AG09319 (cell line): ENCODE results near the gene ATXN1.
"Not testable (repeated sequence)": the region's sequence is repeated elsewhere in the genome, so short reads cannot be mapped to it uniquely, and the experiment has no call there.

Source experiments
- DNase-seq: peaks from one replicate; pipeline ENCODE4 v3.0.0-alpha.2; 2010; ENCODE audit warnings: low read depth; ENCODE audit errors: extremely low read depth
- TF ChIP-seq, protein P1 (sequence below): IDR thresholded peaks from 2 replicates; pipeline ENCODE4 v1.5.1; 2011; ENCODE audit warnings: low read depth, mild to moderate bottlenecking, inconsistent platforms, low read length, moderate library complexity

The ATXN1 gene

GRCh38 chr6:16546861-16547260 is 214.4 kb downstream of the ATXN1 start:
- peak; percentile 24 for DNase-seq

GRCh38 chr6:16545382-16545781 is 215.9 kb downstream of the ATXN1 start:
- DNase-seq, result no peak
- TF ChIP-seq, protein P1, sequence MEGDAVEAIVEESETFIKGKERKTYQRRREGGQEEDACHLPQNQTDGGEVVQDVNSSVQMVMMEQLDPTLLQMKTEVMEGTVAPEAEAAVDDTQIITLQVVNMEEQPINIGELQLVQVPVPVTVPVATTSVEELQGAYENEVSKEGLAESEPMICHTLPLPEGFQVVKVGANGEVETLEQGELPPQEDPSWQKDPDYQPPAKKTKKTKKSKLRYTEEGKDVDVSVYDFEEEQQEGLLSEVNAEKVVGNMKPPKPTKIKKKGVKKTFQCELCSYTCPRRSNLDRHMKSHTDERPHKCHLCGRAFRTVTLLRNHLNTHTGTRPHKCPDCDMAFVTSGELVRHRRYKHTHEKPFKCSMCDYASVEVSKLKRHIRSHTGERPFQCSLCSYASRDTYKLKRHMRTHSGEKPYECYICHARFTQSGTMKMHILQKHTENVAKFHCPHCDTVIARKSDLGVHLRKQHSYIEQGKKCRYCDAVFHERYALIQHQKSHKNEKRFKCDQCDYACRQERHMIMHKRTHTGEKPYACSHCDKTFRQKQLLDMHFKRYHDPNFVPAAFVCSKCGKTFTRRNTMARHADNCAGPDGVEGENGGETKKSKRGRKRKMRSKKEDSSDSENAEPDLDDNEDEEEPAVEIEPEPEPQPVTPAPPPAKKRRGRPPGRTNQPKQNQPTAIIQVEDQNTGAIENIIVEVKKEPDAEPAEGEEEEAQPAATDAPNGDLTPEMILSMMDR, result no peak

More at GRCh38 chr6:16546861-16547260, 214.4 kb downstream of the ATXN1 start:
- TF ChIP-seq, protein P1, result no peak

DNA sequence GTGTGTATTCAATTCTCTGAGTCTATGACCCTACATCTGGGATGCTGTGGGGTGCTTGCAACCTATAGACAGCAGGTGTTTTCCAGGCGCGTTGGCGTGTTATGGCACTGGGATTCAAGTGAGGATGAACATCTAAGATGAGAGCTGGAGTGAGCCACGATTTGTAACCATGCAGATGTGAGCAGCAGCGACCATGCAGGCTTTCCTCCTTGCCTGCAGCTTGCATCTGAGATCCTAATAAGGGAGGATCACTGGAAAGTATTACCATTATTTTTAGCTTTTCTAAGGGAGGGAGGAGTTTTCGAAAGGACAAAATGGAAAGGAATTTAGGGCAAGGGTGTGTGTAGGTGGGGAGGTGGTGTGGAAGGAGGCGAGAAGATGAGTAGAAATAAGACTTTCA is 216.7 kb downstream of the ATXN1 start:
- DNase-seq, result no peak
- TF ChIP-seq, protein P1, result no peak

DNA sequence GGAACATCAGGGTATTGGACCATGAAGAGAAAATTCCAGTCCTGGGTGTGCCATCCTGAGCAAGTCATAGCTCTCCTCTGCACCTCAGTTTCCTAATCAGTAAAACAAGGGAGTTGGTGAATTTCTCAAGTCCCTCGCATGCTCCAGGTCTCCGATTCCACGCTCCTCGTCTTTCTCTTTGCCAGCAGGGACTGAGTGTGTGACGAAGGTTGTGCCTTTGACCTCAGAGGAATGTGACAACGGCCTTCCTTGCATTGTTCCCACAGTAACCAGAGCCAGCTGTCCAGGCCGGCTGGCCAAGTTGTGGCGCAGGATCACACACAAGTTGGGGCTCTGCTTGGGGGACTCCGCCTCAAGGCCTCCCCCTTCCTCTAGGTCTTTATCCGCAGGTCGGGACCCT is 217.3 kb downstream of the ATXN1 start:
- TF ChIP-seq, protein P1, result no peak
- peak; percentile 89 for DNase-seq

- peak; percentile 65 for DNase-seq
- TF ChIP-seq, protein P1, result no peak
Measured at GRCh38 chr6:16543521-16543920, 217.7 kb downstream of the ATXN1 start.

- DNase-seq, result no peak
- TF ChIP-seq, protein P1, result no peak
Measured at GRCh38 chr6:16542070-16542469, 219.2 kb downstream of the ATXN1 start.

DNA sequence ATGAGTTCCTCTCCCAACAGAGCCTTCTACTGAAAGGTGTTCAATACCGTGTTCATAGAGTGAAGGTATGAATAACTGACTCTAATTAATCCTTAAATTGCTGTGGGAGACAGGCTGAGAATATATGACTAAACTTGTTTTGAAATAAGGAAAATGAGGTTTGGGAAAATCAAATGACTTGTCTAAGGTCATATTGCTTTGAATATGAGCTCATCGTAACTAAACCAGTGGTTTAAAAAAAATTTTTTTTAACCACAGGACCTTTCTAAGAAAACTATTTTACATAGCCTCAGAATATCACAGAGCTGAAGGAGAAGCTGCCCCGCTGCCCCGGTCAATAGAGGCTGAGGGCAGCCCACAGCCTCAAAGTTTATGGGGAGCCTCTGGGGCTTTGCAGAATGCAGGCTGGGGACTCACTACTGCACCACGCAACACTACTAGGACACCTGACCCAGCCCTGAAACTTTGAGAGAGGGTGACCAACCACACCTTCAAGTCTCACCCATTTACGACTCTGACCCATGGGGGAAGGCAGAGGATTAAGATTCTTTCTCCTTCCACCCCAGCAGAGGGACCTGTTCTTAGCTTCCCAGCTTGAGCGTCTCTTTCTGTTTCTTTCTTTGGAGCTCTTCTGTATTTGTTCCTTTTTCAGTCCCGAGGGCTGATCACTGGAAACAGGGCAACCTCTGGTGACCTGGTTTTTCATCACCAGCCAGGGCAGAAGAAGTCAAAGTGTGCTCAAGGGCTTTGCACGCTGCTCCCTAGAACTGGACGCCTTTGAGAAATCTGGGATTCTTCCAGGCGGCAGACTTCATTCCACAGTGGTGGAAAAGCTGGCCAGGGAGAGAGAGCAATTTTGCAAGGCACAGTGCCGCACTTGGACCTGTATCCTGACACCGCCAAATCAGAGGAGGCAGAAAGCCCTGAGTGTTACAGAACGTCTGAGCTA is 220.2 kb downstream of the ATXN1 start:
- TF ChIP-seq, protein P1, result peak; percentile 11
- DNase-seq, result peak; percentile 19

DNA sequence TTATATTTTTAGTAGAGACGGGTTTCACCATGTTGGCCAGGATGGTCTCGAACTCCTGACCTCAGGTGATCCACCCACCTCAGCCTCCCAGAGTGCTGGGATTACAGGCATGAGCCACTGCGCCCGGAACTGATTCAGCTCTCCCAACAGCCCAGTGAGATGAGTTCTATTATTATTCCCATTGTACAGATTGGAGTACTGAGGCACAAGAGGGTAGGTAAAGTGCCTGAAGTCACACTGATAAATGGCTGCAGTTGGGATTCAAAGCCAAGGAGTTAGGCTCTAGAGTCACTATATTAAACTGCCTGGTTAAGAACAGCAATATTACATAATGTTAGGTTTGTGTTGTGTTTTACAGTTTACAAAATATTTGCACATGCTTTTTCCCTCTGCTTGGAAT is 220.9 kb downstream of the ATXN1 start:
- not testable (repeated sequence) for DNase-seq
